Upper lobe of left lung (tissue), 6 donors: ENCODE measurements around the gene PARVB. TPM values are rescaled to one million over a fixed set of nuclear protein-coding genes. Genes with fewer than 3 reads are reported as not detected.

ENCODE experiments used
- ATAC-seq, 2 donors: fragments of 200-7000 bp; cut with Tn5 transposase; one replicate each; pipeline ENCODE4 v1.9.1; 2022; ENCODE audit warnings: mild to moderate bottlenecking in 2 of 2, moderate library complexity in 2 of 2; ENCODE audit not compliant: low FRiP score in 2 of 2
- DNase-seq, 2 donors: peaks; one replicate each; pipeline ENCODE4 v3.0.0-alpha.2; 2019 to 2020
- H3K27ac ChIP-seq, 4 donors: fragments of 200-600 bp; sonication (generic); one replicate each; pipeline ENCODE4 v1.5.1; 2016 to 2019
- H3K27me3 ChIP-seq, 4 donors: fragments of 200-600 bp; sonication (generic); one replicate each; pipeline ENCODE4 v1.5.1; 2017 to 2019
- H3K36me3 ChIP-seq, 4 donors: fragments of 200-600 bp; sonication (generic); one replicate each; pipeline ENCODE4 v1.5.1; 2016 to 2019
- H3K4me1 ChIP-seq, 4 donors: fragments of 200-600 bp; sonication (generic); one replicate each; pipeline ENCODE4 v1.5.1; 2018 to 2019
- H3K4me3 ChIP-seq, 4 donors: fragments of 200-600 bp; sonication (generic); one replicate each; pipeline ENCODE4 v1.5.1; 2017 to 2019; ENCODE audit warnings: mild to moderate bottlenecking in 2 of 4, moderate library complexity in 1 of 4
- H3K9me3 ChIP-seq, 4 donors: fragments of 200-600 bp; sonication (generic); one replicate each; pipeline ENCODE4 v1.5.1; 2018 to 2019
- CTCF ChIP-seq, 6 experiments: fragments of 450-650 bp in 4 of 6; fragments of 200-600 bp in 2 of 6; sonication (generic) in 2 of 6; IDR thresholded peaks; one replicate each; pipeline ENCODE4 v1.5.1; 2016 to 2019; ENCODE audit warnings: antibody characterized with exemption in 6 of 6
- EP300 ChIP-seq, 4 donors: sonication (generic); formaldehyde crosslinking; IDR thresholded peaks; one replicate each; pipeline ENCODE4 v1.5.1; 2017; ENCODE audit warnings: antibody characterized with exemption in 4 of 4, control low read depth in 2 of 4
- POLR2A ChIP-seq, 4 donors: fragments of 450-650 bp; IDR thresholded peaks; one replicate each; pipeline ENCODE4 v1.5.1; 2016 to 2017; ENCODE audit warnings: antibody characterized with exemption in 4 of 4, mild to moderate bottlenecking in 2 of 4
- POLR2AphosphoS5 ChIP-seq, 2 donors: sonication (generic); formaldehyde crosslinking; IDR thresholded peaks; one replicate each; pipeline ENCODE4 v1.5.1; 2017; ENCODE audit warnings: antibody characterized with exemption in 2 of 2
- WGBS, 2 donors: methylation state at CpG; one replicate each; pipeline ENCODE4 v1.1.5; 2017 to 2018; 5-methylcytosine and 5-hydroxymethylcytosine counted together
- total RNA-seq, 6 donors: library from RNA; depleted of rRNA in 4 of 6; stranded (reverse); fragments of >200 nt in 4 of 6; gene quantifications; one replicate each; pipeline versions ENCODE4 v1.1.0 to v1.2.1, GENCODE V29; 2016 to 2021
- donor health status: DM: no; HTN: no; CAD: no; lungs with moderate emphysema.
- donor health status: DM: no; HTN: yes; CAD: no; lungs with severe emphysema.

PARVB gene
- total RNA-seq, 6 donors from 2014 or later, result 14.5 to 56.1 (median 37.0) TPM

- DNase-seq (no peak), ATAC-seq (no peak)
- TF ChIP-seq EP300 (IDR thresholded peaks at IDR 0.05) (no peak), CTCF (IDR thresholded peaks at IDR 0.05) (no peak), POLR2AphosphoS5 (IDR thresholded peaks at IDR 0.05) (no peak), POLR2A (IDR thresholded peaks at IDR 0.05) (no peak)
- WGBS, 2 donors, result 88 to 93% methylated on average over 7 to 8 of the region's 8 CpGs
- Histone ChIP-seq H3K9me3 (no peaks in the 10 kb centered on the region), H3K27ac (no peak overlapping the region), H3K4me1 (peaks cover 0 to 4% (median 0%) of the 10 kb centered on the region in 4 donors), H3K27me3 (no peaks in the 10 kb centered on the region), H3K4me3 (no peak overlapping the region), H3K36me3 (peaks cover 0 to 40% (median 9%) of the 10 kb centered on the region in 4 donors)
Observed at GRCh38 chr22:44145544-44145943, 121.4 kb downstream of the PARVB start.

- Histone ChIP-seq H3K4me1 (peaks cover 0 to 4% (median 0%) of the 10 kb centered on the region in 4 donors), H3K27ac (no peak overlapping the region), H3K9me3 (no peaks in the 10 kb centered on the region), H3K27me3 (no peaks in the 10 kb centered on the region), H3K36me3 (peaks cover 0 to 38% (median 9%) of the 10 kb centered on the region in 4 donors), H3K4me3 (no peak overlapping the region)
- 92 to 96% methylated on average over 32 to 33 of the region's 33 CpGs for WGBS, 2 donors
- no peak for TF ChIP-seq POLR2A (IDR thresholded peaks at IDR 0.05)
- ATAC-seq, result peak in 1 of 2 donors; percentile 3
- DNase-seq, result no peak
Observed at GRCh38 chr22:44146088-44146861, 122.2 kb downstream of the PARVB start.

- H3K27me3 ChIP-seq, result no peaks in the 10 kb centered on the region
- no peaks in the 10 kb centered on the region for H3K9me3 ChIP-seq
- no peak for ATAC-seq
- 84 to 90% methylated on average over 12 of the region's 12 CpGs for WGBS, 2 donors
- H3K27ac ChIP-seq, result no peak overlapping the region
- H3K4me3 ChIP-seq, result no peak overlapping the region
- TF ChIP-seq POLR2AphosphoS5 (IDR thresholded peaks at IDR 0.05) (no peak), CTCF (IDR thresholded peaks at IDR 0.05) (no peak), EP300 (IDR thresholded peaks at IDR 0.05) (no peak), POLR2A (IDR thresholded peaks at IDR 0.05) (no peak)
- H3K36me3 ChIP-seq, result peaks cover 0 to 40% (median 9%) of the 10 kb centered on the region in 4 donors
- H3K4me1 ChIP-seq, result peaks cover 0 to 4% (median 0%) of the 10 kb centered on the region in 4 donors
- DNase-seq, result no peak
Observed at GRCh38 chr22:44147008-44147645, 123.0 kb downstream of the PARVB start.

GRCh38 chr22:44147821-44148574 lies 123.9 kb downstream of the PARVB start:
- DNase-seq (no peak), ATAC-seq (no peak)
- no peaks in the 10 kb centered on the region for H3K9me3 ChIP-seq
- WGBS, 2 donors, result 70 to 73% methylated on average over 20 to 27 of the region's 27 CpGs
- peaks cover 0 to 4% (median 0%) of the 10 kb centered on the region in 4 donors for H3K4me1 ChIP-seq
- TF ChIP-seq POLR2A (IDR thresholded peaks at IDR 0.05) (no peak), EP300 (IDR thresholded peaks at IDR 0.05) (no peak), CTCF (IDR thresholded peaks at IDR 0.05) (no peak), POLR2AphosphoS5 (IDR thresholded peaks at IDR 0.05) (no peak)
- no peaks in the 10 kb centered on the region for H3K27me3 ChIP-seq
- H3K4me3 ChIP-seq, result no peak overlapping the region
- H3K27ac ChIP-seq, result no peak overlapping the region
- H3K36me3 ChIP-seq, result peaks cover 0 to 38% (median 7%) of the 10 kb centered on the region in 4 donors

GRCh38 chr22:44151676-44152075 lies 127.6 kb downstream of the PARVB start:
- peaks cover 0 to 35% (median 15%) of the 10 kb centered on the region in 4 donors for H3K36me3 ChIP-seq
- H3K4me1 ChIP-seq, result no peaks in the 10 kb centered on the region
- WGBS, 2 donors, result 78 to 82% methylated on average over 4 of the region's 4 CpGs
- peak in 1 of 2 donors; percentile 54 for ATAC-seq
- no peak for DNase-seq
- H3K27ac ChIP-seq, result no peak overlapping the region
- no peaks in the 10 kb centered on the region for H3K27me3 ChIP-seq
- no peak overlapping the region for H3K4me3 ChIP-seq
- TF ChIP-seq CTCF (IDR thresholded peaks at IDR 0.05), result no peak
- no peak for TF ChIP-seq POLR2AphosphoS5 (IDR thresholded peaks at IDR 0.05)
- TF ChIP-seq POLR2A (IDR thresholded peaks at IDR 0.05), result no peak
- no peak for TF ChIP-seq EP300 (IDR thresholded peaks at IDR 0.05)
- H3K9me3 ChIP-seq, result no peaks in the 10 kb centered on the region
